SHP77 treated with DMSO at 0.1 percent for 48 hours (cell line): ENCODE results near the gene CMC2.

Source experiments
- DNase-seq: peaks from one replicate; lab custom pipeline; 2025; lab: John Stamatoyannopoulos, UW

The CMC2 gene

GRCh38 chr16:81006813-81007695, at the start of gene CMC2, which contains the start of gene CENPN:
Gene CMC2, minus strand, starts transcription at chr16:81006885. Its CDS starts 9,491 bp downstream, at chr16:80997394.
Gene CENPN, plus strand, starts transcription at chr16:81007214. Its CDS starts 4,726 bp downstream, at chr16:81011940.
- peak; percentile 95 for DNase-seq

- DNase-seq: no peak
Measured at GRCh38 chr16:81053761-81054160, 47.1 kb upstream of the CMC2 start.

GRCh38 chr16:81042821-81043220, 36.1 kb upstream of the CMC2 start:
- no peak for DNase-seq

- no peak for DNase-seq
Measured at GRCh38 chr16:81041696-81042095, 35.0 kb upstream of the CMC2 start.

GRCh38 chr16:81040842-81041241, 34.2 kb upstream of the CMC2 start:
- no peak for DNase-seq

- no peak for DNase-seq
Measured at GRCh38 chr16:81040131-81040530, 33.4 kb upstream of the CMC2 start.

GRCh38 chr16:81036751-81037350, 30.2 kb upstream of the CMC2 start:
- DNase-seq: no peak

GRCh38 chr16:81035975-81036750, 29.5 kb upstream of the CMC2 start:
- no peak for DNase-seq

GRCh38 chr16:81035398-81035974, 28.8 kb upstream of the CMC2 start, which contains the start of gene ATMIN:
Gene ATMIN, plus strand, starts transcription at chr16:81035842. Its CDS starts 29 bp downstream, at chr16:81035871.
- DNase-seq: peak; percentile 75

GRCh38 chr16:81029930-81030604, 23.4 kb upstream of the CMC2 start:
- DNase-seq: no peak

GRCh38 chr16:81026429-81026828, 19.7 kb upstream of the CMC2 start:
- DNase-seq: no peak

GRCh38 chr16:81018496-81018895, 11.8 kb upstream of the CMC2 start:
- DNase-seq: no peak

GRCh38 chr16:81014672-81015071, 8.0 kb upstream of the CMC2 start:
- DNase-seq: no peak

- DNase-seq: no peak
Measured at GRCh38 chr16:81012974-81013373, 6.3 kb upstream of the CMC2 start.

- no peak for DNase-seq
Measured at GRCh38 chr16:81008505-81008789, 1.8 kb upstream of the CMC2 start.

- no peak for DNase-seq
Measured at GRCh38 chr16:81006211-81006812, 373 bp downstream of the CMC2 start.

GRCh38 chr16:81005610-81006161, 999 bp downstream of the CMC2 start:
- no peak for DNase-seq

GRCh38 chr16:81004646-81005353, 1.9 kb downstream of the CMC2 start:
- peak; percentile 25 for DNase-seq

GRCh38 chr16:81003610-81004460, 2.9 kb downstream of the CMC2 start:
- no peak for DNase-seq
